Measurements from ENCODE around the gene RUNX3.
"Not testable (repeated sequence)": the region's sequence is repeated elsewhere in the genome, so short reads cannot be mapped to it uniquely, and the experiment has no call there.

Gene RUNX3

GRCh38 chr1:24911651-24912155 lies 18.4 kb downstream of the RUNX3 start:
- no peak for DNase-seq

- DNase-seq = no peak
Measured at GRCh38 chr1:24910751-24911650, 19.1 kb downstream of the RUNX3 start.

GRCh38 chr1:24910210-24910609 lies 19.9 kb downstream of the RUNX3 start:
- no peak for DNase-seq

- DNase-seq = no peak
Measured at GRCh38 chr1:24909388-24909898, 20.6 kb downstream of the RUNX3 start.

GRCh38 chr1:24908591-24909259 lies 21.4 kb downstream of the RUNX3 start:
- no peak for DNase-seq

- DNase-seq = not testable (repeated sequence)
Measured at GRCh38 chr1:24907587-24908294, 22.3 kb downstream of the RUNX3 start.

GRCh38 chr1:24906760-24907490 lies 23.2 kb downstream of the RUNX3 start:
- no peak for DNase-seq

- DNase-seq = no peak
Measured at GRCh38 chr1:24905979-24906720, 23.9 kb downstream of the RUNX3 start.

- no peak for DNase-seq
Measured at GRCh38 chr1:24905355-24905978, 24.6 kb downstream of the RUNX3 start.

GRCh38 chr1:24904731-24905354 lies 25.2 kb downstream of the RUNX3 start:
- DNase-seq = no peak

GRCh38 chr1:24903955-24904730 lies 25.9 kb downstream of the RUNX3 start:
- no peak for DNase-seq

GRCh38 chr1:24903560-24903954 lies 26.5 kb downstream of the RUNX3 start:
- no peak for DNase-seq

GRCh38 chr1:24903011-24903461 lies 27.0 kb downstream of the RUNX3 start:
- DNase-seq = no peak

GRCh38 chr1:24902471-24902891 lies 27.6 kb downstream of the RUNX3 start:
- no peak for DNase-seq

- DNase-seq = no peak
Measured at GRCh38 chr1:24901791-24902470, 28.1 kb downstream of the RUNX3 start.

- no peak for DNase-seq
Measured at GRCh38 chr1:24900985-24901781, 28.9 kb downstream of the RUNX3 start.

- DNase-seq = no peak
Measured at GRCh38 chr1:24900486-24900849, 29.6 kb downstream of the RUNX3 start.

Data from DMS153 (cell line).